GM21737 (cell line): ENCODE measurements around the gene ZMAT5.

Experiments used
- ATAC-seq: cut with Tn5 transposase; IDR thresholded peaks from one replicate; pipeline ENCODE4 v1.9.1; 2021; ENCODE audit warnings: mild to moderate bottlenecking, moderate library complexity; ENCODE audit not compliant: unreplicated experiment

ZMAT5 gene

GRCh38 chr22:29787371-29787980 is 20.7 kb upstream of the ZMAT5 start:
- no peak for ATAC-seq

GRCh38 chr22:29786031-29786430 is 19.2 kb upstream of the ZMAT5 start:
- no peak for ATAC-seq

GRCh38 chr22:29784451-29785361 is 17.9 kb upstream of the ZMAT5 start:
- no peak for ATAC-seq

- no peak for ATAC-seq
These were observed 15.4 kb upstream of the ZMAT5 start for GRCh38 chr22:29782061-29782845.

- no peak for ATAC-seq
These were observed 14.2 kb upstream of the ZMAT5 start for GRCh38 chr22:29780748-29781676.

GRCh38 chr22:29780220-29780619 is 13.4 kb upstream of the ZMAT5 start:
- ATAC-seq, result no peak

GRCh38 chr22:29773233-29773632 is 6.4 kb upstream of the ZMAT5 start:
- no peak for ATAC-seq

- no peak for ATAC-seq
These were observed 5.4 kb upstream of the ZMAT5 start for GRCh38 chr22:29772170-29772641.

- no peak for ATAC-seq
These were observed 3.0 kb upstream of the ZMAT5 start for GRCh38 chr22:29769723-29770321.

- ATAC-seq, result no peak
These were observed 1.4 kb upstream of the ZMAT5 start for GRCh38 chr22:29768052-29768693.

- peak; percentile 72 for ATAC-seq
These were observed 604 bp upstream of the ZMAT5 start, which contains the start of gene UQCR10 for GRCh38 chr22:29767171-29768051. UQCR10 (plus strand) TSS chr22:29767369; CDS start chr22:29767399, 30 bp downstream.

- ATAC-seq, result peak; percentile 6
These were observed 739 bp downstream of the ZMAT5 start for GRCh38 chr22:29765905-29766631.

- ATAC-seq, result no peak
These were observed 4.5 kb downstream of the ZMAT5 start for GRCh38 chr22:29762263-29762662.

- no peak for ATAC-seq
These were observed 7.8 kb downstream of the ZMAT5 start for GRCh38 chr22:29758959-29759358.

GRCh38 chr22:29758068-29758622 is 8.7 kb downstream of the ZMAT5 start:
- no peak for ATAC-seq

- ATAC-seq, result no peak
These were observed 9.7 kb downstream of the ZMAT5 start for GRCh38 chr22:29757096-29757495.

- no peak for ATAC-seq
These were observed 10.5 kb downstream of the ZMAT5 start for GRCh38 chr22:29756341-29756740.
